GM12872 (cell line): Measurements from ENCODE around the gene CST3.

Experiments used
- TF ChIP-seq, protein P1 (sequence below): IDR thresholded peaks from 3 replicates; pipeline ENCODE4 v1.5.1; 2011; ENCODE audit warnings: low read depth, mild to moderate bottlenecking, low read length, moderate library complexity; ENCODE audit not compliant: insufficient read depth

Gene CST3, protein sequence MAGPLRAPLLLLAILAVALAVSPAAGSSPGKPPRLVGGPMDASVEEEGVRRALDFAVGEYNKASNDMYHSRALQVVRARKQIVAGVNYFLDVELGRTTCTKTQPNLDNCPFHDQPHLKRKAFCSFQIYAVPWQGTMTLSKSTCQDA

DNA sequence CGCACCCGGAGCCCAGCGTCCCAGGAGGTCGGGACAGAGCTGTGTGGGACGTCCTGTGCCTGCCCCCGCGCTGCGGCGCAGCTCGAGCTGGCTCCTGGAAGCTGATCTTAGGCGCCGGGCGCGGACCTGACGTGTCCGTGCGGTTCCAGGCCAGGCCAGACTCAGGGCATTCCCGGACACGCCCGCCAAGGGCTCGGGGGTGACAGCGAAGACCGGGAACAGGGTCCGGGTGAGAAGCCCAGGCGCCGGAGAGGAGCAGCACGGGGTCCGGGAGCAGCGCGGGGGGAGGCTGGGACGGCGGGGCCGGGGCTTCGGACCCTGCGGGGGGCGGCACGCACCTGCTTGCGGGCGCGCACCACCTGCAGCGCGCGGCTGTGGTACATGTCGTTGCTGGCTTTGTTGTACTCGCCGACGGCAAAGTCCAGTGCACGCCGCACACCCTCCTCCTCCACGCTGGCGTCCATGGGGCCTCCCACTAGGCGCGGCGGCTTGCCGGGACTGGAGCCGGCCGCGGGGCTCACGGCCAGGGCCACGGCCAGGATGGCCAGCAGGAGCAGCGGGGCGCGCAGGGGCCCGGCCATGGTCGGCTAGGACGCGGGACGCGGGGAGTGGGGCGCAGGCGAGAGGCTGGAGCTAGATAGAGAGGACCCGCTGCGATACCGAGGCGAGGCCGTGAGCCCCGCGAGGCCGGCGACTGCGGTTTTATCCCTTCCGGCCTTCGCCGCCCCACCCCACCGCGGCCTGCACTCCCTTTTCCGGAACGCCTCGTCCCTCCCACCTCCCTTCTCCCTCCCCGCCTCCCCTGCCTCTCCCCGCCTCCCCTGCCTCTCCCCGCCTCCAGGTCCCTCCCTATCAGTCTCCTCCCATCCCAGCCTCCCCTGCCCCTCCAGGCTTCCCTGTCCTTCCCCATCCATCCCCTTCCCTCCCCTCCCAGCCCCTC lies at the start of gene CST3:
CST3 (minus strand) TSS at position 674 of the 940 bp plus-strand sequence; CDS start at position 581, 93 bp downstream.
- TF ChIP-seq, protein P1, sequence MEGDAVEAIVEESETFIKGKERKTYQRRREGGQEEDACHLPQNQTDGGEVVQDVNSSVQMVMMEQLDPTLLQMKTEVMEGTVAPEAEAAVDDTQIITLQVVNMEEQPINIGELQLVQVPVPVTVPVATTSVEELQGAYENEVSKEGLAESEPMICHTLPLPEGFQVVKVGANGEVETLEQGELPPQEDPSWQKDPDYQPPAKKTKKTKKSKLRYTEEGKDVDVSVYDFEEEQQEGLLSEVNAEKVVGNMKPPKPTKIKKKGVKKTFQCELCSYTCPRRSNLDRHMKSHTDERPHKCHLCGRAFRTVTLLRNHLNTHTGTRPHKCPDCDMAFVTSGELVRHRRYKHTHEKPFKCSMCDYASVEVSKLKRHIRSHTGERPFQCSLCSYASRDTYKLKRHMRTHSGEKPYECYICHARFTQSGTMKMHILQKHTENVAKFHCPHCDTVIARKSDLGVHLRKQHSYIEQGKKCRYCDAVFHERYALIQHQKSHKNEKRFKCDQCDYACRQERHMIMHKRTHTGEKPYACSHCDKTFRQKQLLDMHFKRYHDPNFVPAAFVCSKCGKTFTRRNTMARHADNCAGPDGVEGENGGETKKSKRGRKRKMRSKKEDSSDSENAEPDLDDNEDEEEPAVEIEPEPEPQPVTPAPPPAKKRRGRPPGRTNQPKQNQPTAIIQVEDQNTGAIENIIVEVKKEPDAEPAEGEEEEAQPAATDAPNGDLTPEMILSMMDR: no peak

DNA sequence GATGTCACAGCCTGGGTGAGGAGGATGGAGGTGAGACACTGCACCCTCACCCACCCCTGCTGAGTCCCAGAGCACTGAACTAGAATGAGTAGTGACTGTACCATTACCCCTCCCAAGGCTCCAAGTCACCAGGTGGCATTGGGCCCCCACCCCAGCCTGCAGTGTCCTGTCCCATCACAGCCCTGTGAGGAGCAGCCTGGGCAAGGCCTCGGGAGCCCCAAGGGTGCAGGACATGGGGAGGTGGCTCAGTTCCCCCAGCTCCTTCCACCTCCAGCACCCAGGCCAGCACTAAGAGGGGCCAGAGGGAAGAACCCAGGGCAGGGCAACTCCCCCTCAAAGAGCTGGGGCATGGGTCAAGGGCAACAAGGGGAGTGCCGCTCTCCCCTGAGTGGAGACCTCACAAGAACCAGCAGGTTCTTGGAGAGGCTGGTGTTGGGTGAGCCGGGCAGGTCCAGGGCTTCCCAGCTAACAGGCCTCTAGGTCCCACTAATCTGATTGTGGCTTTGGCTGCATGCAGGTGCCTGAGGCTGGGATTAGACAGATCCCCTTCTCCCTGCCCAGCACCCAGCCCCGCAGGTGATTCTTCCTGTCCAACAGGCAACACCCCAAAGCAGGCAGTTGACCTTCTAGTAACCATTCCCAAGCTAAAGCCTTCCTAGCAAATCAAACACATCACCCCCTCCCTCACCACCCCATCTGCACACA lies 48.4 kb upstream of the CST3 start:
- TF ChIP-seq, protein P1: no peak

DNA sequence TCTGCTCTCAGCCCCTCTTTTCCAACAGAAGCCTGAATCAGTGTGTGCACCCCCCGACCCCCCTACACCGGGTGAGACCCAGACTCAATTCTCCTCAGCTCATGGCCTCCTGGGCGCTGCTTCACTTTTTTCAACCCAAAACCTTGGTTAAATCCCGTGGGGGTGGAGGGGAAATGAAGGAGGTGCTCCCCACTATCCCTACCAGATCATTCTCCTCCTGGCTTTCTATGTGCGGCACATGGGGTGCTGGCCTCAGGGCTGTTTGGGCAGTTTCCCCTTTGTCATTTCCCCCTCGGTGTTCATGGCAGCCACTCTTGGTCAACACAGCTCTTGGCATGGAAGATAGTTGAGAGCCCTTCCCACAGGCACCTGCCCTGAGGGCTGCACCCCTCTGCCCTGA lies 46.5 kb upstream of the CST3 start:
- TF ChIP-seq, protein P1: no peak

DNA sequence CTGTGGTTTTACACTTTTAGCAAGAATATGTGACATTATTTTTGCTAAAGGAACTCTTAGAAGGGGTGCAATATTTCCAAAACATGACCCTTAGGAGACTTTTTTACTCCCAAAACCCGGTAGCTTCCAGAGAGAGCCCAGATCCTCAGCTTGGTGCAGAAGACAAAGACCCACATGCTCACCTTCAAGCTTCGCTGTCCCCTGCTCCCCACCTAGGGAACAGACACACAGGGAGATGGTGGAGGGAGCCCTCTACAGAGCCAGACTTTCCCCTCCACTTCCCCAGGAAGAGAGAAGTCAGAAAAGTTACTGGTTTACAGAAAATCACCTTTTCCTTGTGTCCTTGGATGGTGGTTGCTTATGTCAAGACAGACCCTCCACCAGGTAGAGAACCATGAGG lies 46.1 kb upstream of the CST3 start:
- TF ChIP-seq, protein P1: no peak

DNA sequence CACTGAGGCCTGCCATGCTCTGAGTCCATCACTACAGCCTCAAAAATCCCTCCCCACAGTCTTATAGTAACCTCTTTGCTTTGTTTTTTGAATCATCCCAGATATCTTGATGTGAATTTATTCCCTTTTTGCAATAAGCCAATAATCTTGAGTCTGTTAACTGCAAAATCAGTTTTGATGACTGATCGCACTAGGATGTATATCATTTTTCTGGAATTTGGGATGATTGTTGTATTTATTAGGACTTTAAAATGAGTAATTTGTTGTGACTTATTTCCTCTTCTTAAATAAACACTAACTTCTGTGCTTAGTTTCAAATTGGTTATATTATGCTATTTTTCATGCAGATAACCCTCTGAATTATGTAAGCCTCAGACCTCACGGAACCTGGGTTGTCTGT lies 45.5 kb upstream of the CST3 start:
- TF ChIP-seq, protein P1: no peak

DNA sequence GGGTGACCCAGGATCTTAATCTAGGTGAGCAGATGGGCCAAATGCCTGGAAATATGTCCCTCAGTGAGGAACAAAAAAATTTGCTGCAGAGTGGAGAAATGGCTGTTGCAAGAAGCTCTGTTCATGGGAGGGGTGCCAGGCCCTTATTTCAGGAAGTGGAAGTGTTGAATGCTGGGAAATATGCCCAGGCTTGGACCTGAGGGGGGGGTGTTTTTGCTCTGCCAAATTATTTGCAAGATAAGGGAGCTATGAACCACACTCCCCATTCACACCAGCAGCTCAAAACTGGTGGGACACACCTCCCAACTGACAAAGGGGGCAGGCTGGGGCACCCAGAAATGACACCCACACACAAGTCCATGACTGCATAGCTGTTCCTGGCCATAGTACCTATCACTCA lies 42.4 kb upstream of the CST3 start:
- TF ChIP-seq, protein P1: no peak

DNA sequence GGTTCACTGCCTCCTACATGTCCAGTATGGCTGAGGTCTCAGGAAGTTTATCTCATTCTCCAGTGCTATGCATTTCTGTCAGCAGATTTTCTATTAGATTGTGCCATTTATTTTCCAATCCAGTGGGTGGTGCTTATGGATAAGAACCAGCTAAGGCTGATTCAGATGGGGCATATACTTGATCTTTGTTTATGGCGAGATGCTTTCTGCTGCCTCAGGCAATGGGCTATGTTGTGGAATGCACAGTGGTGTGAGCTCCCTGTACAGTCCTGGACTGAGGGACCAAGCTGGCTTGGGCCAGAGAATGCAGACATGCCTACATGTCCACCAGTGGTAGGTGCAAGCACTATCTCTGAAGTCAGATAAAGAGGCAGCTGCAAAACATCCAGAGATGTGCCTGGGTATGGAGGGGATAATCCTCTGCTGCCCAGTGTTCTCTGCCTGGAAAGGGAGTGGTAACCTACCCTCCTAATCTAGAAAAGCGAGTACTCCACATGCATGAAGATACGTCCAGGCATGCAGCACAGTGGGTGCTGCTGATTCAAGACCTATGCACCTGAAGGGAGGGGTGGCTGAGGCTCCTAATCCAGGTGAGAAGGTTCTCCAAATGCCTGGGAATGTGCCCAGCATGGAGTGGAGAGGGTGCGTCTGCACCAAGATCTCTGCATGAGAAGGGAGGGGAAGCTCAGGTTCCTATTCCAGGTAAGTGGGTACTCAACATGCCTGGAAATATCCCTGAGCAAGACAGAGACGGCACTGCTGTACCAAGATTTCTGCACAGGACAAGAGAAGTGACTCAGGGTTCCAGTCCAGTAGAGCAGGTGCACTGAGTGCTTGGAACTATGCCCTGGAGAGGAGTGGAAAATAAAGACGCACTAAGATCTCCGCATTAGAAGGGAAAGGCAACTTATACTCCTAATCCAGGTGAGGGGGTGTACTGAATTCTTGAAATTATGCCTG lies 41.7 kb upstream of the CST3 start:
- TF ChIP-seq, protein P1: no peak
